HG03460 (cell line): ENCODE measurements around the gene GPR153.

Experiments used
- ATAC-seq: cut with Tn5 transposase; IDR thresholded peaks from one replicate; pipeline ENCODE4 v1.9.1; 2021; ENCODE audit not compliant: unreplicated experiment

Gene GPR153

GRCh38 chr1:6287431-6287886 lies 26.6 kb upstream of the GPR153 start:
- no peak for ATAC-seq

- ATAC-seq: no peak
Observed at GRCh38 chr1:6287029-6287428, 26.1 kb upstream of the GPR153 start.

- no peak for ATAC-seq
Observed at GRCh38 chr1:6286266-6286665, 25.4 kb upstream of the GPR153 start.

- ATAC-seq: no peak
Observed at GRCh38 chr1:6285336-6285735, 24.4 kb upstream of the GPR153 start.

GRCh38 chr1:6282577-6283270 lies 21.8 kb upstream of the GPR153 start:
- no peak for ATAC-seq

GRCh38 chr1:6281511-6282402 lies 20.9 kb upstream of the GPR153 start:
- ATAC-seq: no peak

- no peak for ATAC-seq
Observed at GRCh38 chr1:6280761-6281451, 20.0 kb upstream of the GPR153 start.

- no peak for ATAC-seq
Observed at GRCh38 chr1:6279613-6280383, 18.9 kb upstream of the GPR153 start.

GRCh38 chr1:6279066-6279465 lies 18.2 kb upstream of the GPR153 start:
- ATAC-seq: no peak

- no peak for ATAC-seq
Observed at GRCh38 chr1:6278263-6278662, 17.4 kb upstream of the GPR153 start.

- no peak for ATAC-seq
Observed at GRCh38 chr1:6276811-6277555, 16.1 kb upstream of the GPR153 start.

- ATAC-seq: no peak
Observed at GRCh38 chr1:6275826-6276782, 15.2 kb upstream of the GPR153 start.

- no peak for ATAC-seq
Observed at GRCh38 chr1:6274622-6275139, 13.8 kb upstream of the GPR153 start.

GRCh38 chr1:6274102-6274501 lies 13.2 kb upstream of the GPR153 start:
- no peak for ATAC-seq

GRCh38 chr1:6273380-6273891 lies 12.5 kb upstream of the GPR153 start:
- ATAC-seq: no peak

GRCh38 chr1:6272868-6273267 lies 12.0 kb upstream of the GPR153 start:
- no peak for ATAC-seq

GRCh38 chr1:6272452-6272851 lies 11.6 kb upstream of the GPR153 start:
- no peak for ATAC-seq

GRCh38 chr1:6271554-6271953 lies 10.7 kb upstream of the GPR153 start:
- ATAC-seq: no peak

GRCh38 chr1:6271006-6271405 lies 10.1 kb upstream of the GPR153 start:
- ATAC-seq: no peak
